Esophagus muscularis mucosa (tissue), 4 donors: ENCODE measurements around the gene SLC7A6. TPM values are rescaled to one million over a fixed set of nuclear protein-coding genes. Genes with fewer than 3 reads are reported as not detected.

Experiments used
- DNase-seq: peaks from one replicate; pipeline ENCODE4 v3.0.0-alpha.2; 2017; ENCODE audit errors: extremely low spot score
- H3K27ac ChIP-seq, 4 donors: fragments of 200-600 bp; sonication (generic); replicated peaks in 1 of 4; 1 replicate in 3 of 4; 2 replicates in 1 of 4; pipeline ENCODE4 v1.5.1; 2016 to 2019; ENCODE audit warnings: mild to moderate bottlenecking in 1 of 4
- H3K27me3 ChIP-seq, 4 donors: fragments of 200-600 bp; sonication (generic); one replicate each; pipeline versions ENCODE4 v1.5.1 to v1.6.0; 2016 to 2019
- H3K36me3 ChIP-seq, 4 donors: fragments of 200-600 bp; sonication (generic); one replicate each; pipeline ENCODE4 v1.5.1; 2016 to 2019
- H3K4me1 ChIP-seq, 4 donors: fragments of 200-600 bp; sonication (generic); one replicate each; pipeline ENCODE4 v1.5.1; 2016 to 2019
- H3K4me3 ChIP-seq, 4 donors: fragments of 200-600 bp; sonication (generic); 1 replicate in 2 of 4; 2 replicates in 2 of 4; pipeline ENCODE4 v1.5.1; 2016 to 2019; ENCODE audit warnings: mild to moderate bottlenecking in 4 of 4, moderate library complexity in 1 of 4
- H3K9me3 ChIP-seq, 4 donors: fragments of 200-600 bp; sonication (generic); 1 replicate in 3 of 4; 2 replicates in 1 of 4; pipeline ENCODE4 v1.5.1; 2016 to 2019
- CTCF ChIP-seq, 3 experiments: fragments of 200-600 bp in 2 of 3; fragments of 450-650 bp in 1 of 3; sonication (generic) in 2 of 3; IDR thresholded peaks; one replicate each; pipeline ENCODE4 v1.5.1; 2017 to 2019; ENCODE audit warnings: antibody characterized with exemption in 3 of 3, mild to moderate bottlenecking in 2 of 3, moderate library complexity in 1 of 3
- EP300 ChIP-seq: sonication (generic); formaldehyde crosslinking; IDR thresholded peaks from one replicate; pipeline ENCODE4 v1.6.1; 2017; ENCODE audit warnings: antibody characterized with exemption
- POLR2A ChIP-seq: fragments of 450-650 bp; IDR thresholded peaks from one replicate; pipeline ENCODE4 v1.6.1; 2017; ENCODE audit warnings: antibody characterized with exemption, moderate library complexity, mild to moderate bottlenecking, low read depth
- POLR2AphosphoS5 ChIP-seq, 2 donors: sonication (generic); formaldehyde crosslinking; IDR thresholded peaks; one replicate each; pipeline ENCODE4 v1.6.1; 2017; ENCODE audit warnings: antibody characterized with exemption in 2 of 2
- WGBS: methylation state at CpG from one replicate; pipeline ENCODE4 v1.1.5; 2018; 5-methylcytosine and 5-hydroxymethylcytosine counted together
- intact Hi-C: fragments of 100-400 bp; cut with DNase I; formaldehyde crosslinking; loops from one replicate; pipeline ENCODE4 v1.15.1; 2023
- total RNA-seq, 4 donors: library from RNA; depleted of rRNA; stranded (reverse); fragments of >200 nt; gene quantifications; one replicate each; pipeline versions ENCODE4 v1.1.0 to v1.2.1, GENCODE V29; 2016

SLC7A6 gene
- total RNA-seq, 4 donors from 2014 or later = 18.9 to 37.1 (median 27.3) TPM

- intact Hi-C loops = no loop called here
- WGBS = 86% methylated on average over 7 of the region's 7 CpGs
Observed at GRCh38 chr16:68300734-68301459, 36.6 kb downstream of the SLC7A6 start.

GRCh38 chr16:68306633-68307032, 42.3 kb downstream of the SLC7A6 start:
- Histone ChIP-seq H3K9me3 (no peaks in the 10 kb centered on the region), H3K27ac (no peak overlapping the region), H3K4me1 (peaks cover 19 to 31% (median 26%) of the 10 kb centered on the region in 4 donors), H3K36me3 (peaks cover 17 to 75% (median 67%) of the 10 kb centered on the region in 4 donors), H3K27me3 (no peaks in the 10 kb centered on the region), H3K4me3 (no peak overlapping the region)
- whole genome bisulfite sequencing = 85% methylated on average over 3 of the region's 3 CpGs
- intact Hi-C loops = no loop called here
- TF ChIP-seq EP300 (no peak), POLR2AphosphoS5 (IDR thresholded peaks at IDR 0.05) (no peak), CTCF (IDR thresholded peaks at IDR 0.05) (no peak), POLR2A (no peak)
- no peak for DNase-seq

More at GRCh38 chr16:68300734-68301459, 36.6 kb downstream of the SLC7A6 start:
- TF ChIP-seq EP300 (no peak), POLR2AphosphoS5 (IDR thresholded peaks at IDR 0.05) (no peak), POLR2A (no peak), CTCF (IDR thresholded peaks at IDR 0.05) (no peak)
- Histone ChIP-seq H3K27me3 (no peaks in the 10 kb centered on the region), H3K36me3 (peaks cover 31 to 100% (median 91%) of the 10 kb centered on the region in 4 donors), H3K27ac (peak overlapping the region in 2 of 4 donors; percentile 65 to 73), H3K9me3 (no peaks in the 10 kb centered on the region), H3K4me1 (peaks cover 30 to 46% (median 33%) of the 10 kb centered on the region in 4 donors), H3K4me3 (no peak overlapping the region)
- no peak for DNase-seq

GRCh38 chr16:68309799-68310198, 45.5 kb downstream of the SLC7A6 start:
- H3K27me3 ChIP-seq = no peaks in the 10 kb centered on the region
- H3K4me3 ChIP-seq = peak overlapping the region; percentile 71 to 92 (median 86)
- peak overlapping the region in 3 of 4 donors; percentile 77 to 84 (median 80) for H3K27ac ChIP-seq
- no peak for DNase-seq
- 37% methylated on average over 6 of the region's 6 CpGs for WGBS
- H3K9me3 ChIP-seq = no peaks in the 10 kb centered on the region
- peaks cover 23 to 46% (median 41%) of the 10 kb centered on the region in 4 donors for H3K4me1 ChIP-seq
- intact Hi-C loops = loop anchor here (5.0 kb wide), 1 partner anchor 47 kb away; the partner anchor contains the start of gene SLC7A6
- peaks cover 4 to 52% (median 40%) of the 10 kb centered on the region in 4 donors for H3K36me3 ChIP-seq
- no peak for TF ChIP-seq POLR2A
- TF ChIP-seq EP300 = no peak
- TF ChIP-seq POLR2AphosphoS5 (IDR thresholded peaks at IDR 0.05) = no peak
- TF ChIP-seq CTCF (IDR thresholded peaks at IDR 0.05) = no peak

- Histone ChIP-seq H3K4me1 (peaks cover 23 to 46% (median 41%) of the 10 kb centered on the region in 4 donors), H3K27ac (peak overlapping the region; percentile 77 to 84 (median 82)), H3K36me3 (peaks cover 4 to 46% (median 36%) of the 10 kb centered on the region in 4 donors), H3K4me3 (peak overlapping the region; percentile 71 to 92 (median 86)), H3K9me3 (no peaks in the 10 kb centered on the region), H3K27me3 (no peaks in the 10 kb centered on the region)
- DNase-seq = no peak
- no CpG with 5 or more reads among the region's 29 CpGs for WGBS
- intact Hi-C loops = loop anchor here (5.0 kb wide), 1 partner anchor 48 kb away; the partner anchor contains the start of gene SLC7A6
- no peak for TF ChIP-seq CTCF (IDR thresholded peaks at IDR 0.05)
- TF ChIP-seq EP300 = no peak
- no peak for TF ChIP-seq POLR2AphosphoS5 (IDR thresholded peaks at IDR 0.05)
Observed at GRCh38 chr16:68310437-68310773, 46.1 kb downstream of the SLC7A6 start.
